Endodermal cell (in vitro differentiated cells): ENCODE measurements around the gene C4BPA. TPM values are rescaled to one million over a fixed set of nuclear protein-coding genes. Genes with fewer than 3 reads are reported as not detected.

ENCODE experiments used
- DNase-seq: peaks from one replicate; pipeline ENCODE4 v3.0.0-alpha.2; 2017
- H3K27ac ChIP-seq: 2 replicates; pipeline ENCODE4 v1.5.1; 2013; ENCODE audit warnings: mild to moderate bottlenecking, low read depth, low read length, moderate library complexity
- H3K27me3 ChIP-seq: 2 replicates; pipeline ENCODE4 v1.6.1; 2013; ENCODE audit warnings: mild to moderate bottlenecking, low read length, moderate library complexity; ENCODE audit not compliant: insufficient read depth, control insufficient read depth, poor library complexity, severe bottlenecking
- H3K36me3 ChIP-seq: 2 replicates; pipeline ENCODE4 v1.7.0; 2013; ENCODE audit warnings: mild to moderate bottlenecking, low read length, moderate library complexity; ENCODE audit not compliant: control insufficient read depth, insufficient read depth
- H3K4me1 ChIP-seq: one replicate; pipeline ENCODE4 v1.7.0; 2013; ENCODE audit warnings: low read length; ENCODE audit not compliant: control insufficient read depth, insufficient read depth
- H3K4me3 ChIP-seq: 2 replicates; pipeline ENCODE4 v1.5.1; 2013; ENCODE audit warnings: mild to moderate bottlenecking, low read length, moderate library complexity
- H3K9ac ChIP-seq: 2 replicates; pipeline ENCODE4 v1.6.1; 2013; ENCODE audit warnings: mild to moderate bottlenecking, low read length, moderate library complexity; ENCODE audit not compliant: poor library complexity, severe bottlenecking; ENCODE audit errors: extremely low read depth
- H3K9me3 ChIP-seq: 2 replicates; pipeline ENCODE4 v1.6.1; 2013; ENCODE audit warnings: mild to moderate bottlenecking, low read length, moderate library complexity; ENCODE audit not compliant: control insufficient read depth
- H3K27ac Mint-ChIP-seq: 2 replicates; pipeline ENCODE4 v1.8.0; 2020; ENCODE audit warnings: mixed read lengths
- H3K27me3 Mint-ChIP-seq: 2 replicates; pipeline ENCODE4 v1.8.0; 2021; ENCODE audit warnings: mild to moderate bottlenecking, mixed read lengths; ENCODE audit not compliant: insufficient read depth
- H3K36me3 Mint-ChIP-seq: 2 replicates; pipeline ENCODE4 v1.8.0; 2020; ENCODE audit warnings: low read depth, mixed read lengths
- H3K4me1 Mint-ChIP-seq: 2 replicates; pipeline ENCODE4 v1.8.0; 2020; ENCODE audit warnings: mixed read lengths
- H3K4me3 Mint-ChIP-seq: 2 replicates; pipeline ENCODE4 v1.8.0; 2020; ENCODE audit warnings: mild to moderate bottlenecking, moderate library complexity, mixed read lengths
- H3K9me3 Mint-ChIP-seq: 2 replicates; pipeline ENCODE4 v1.8.0; 2020; ENCODE audit warnings: mild to moderate bottlenecking, mixed read lengths
- WGBS, 2 experiments: methylation state at CpG; one replicate each; pipeline versions ENCODE4 v1.1.5 to v1.1.7; 2013; ENCODE audit warnings: missing lambda C conversion rate in 2 of 2, mixed read lengths in 1 of 2; ENCODE audit not compliant: insufficient coverage in 1 of 2, insufficient read length in 1 of 2; 5-methylcytosine and 5-hydroxymethylcytosine counted together
- total RNA-seq, 2 donors: library from RNA; stranded (reverse); fragmentation: NEBNext Ultra II Directional in 1 of 2; extraction: Animal tissue kit (Norgen Biotek cat#: 25700) in 1 of 2; gene quantifications; 2 replicates in 1 of 2; 3 replicates in 1 of 2; pipeline ENCODE4 v1.2.1, GENCODE V29; 2021
- TF ChIP-seq, protein P1 (sequence below): fragments of 200-600 bp; sonication (generic); conservative IDR thresholded peaks from 2 replicates; pipeline ENCODE4 v1.5.0; 2021; ENCODE audit warnings: antibody characterized with exemption, mild to moderate bottlenecking

The C4BPA gene
- total RNA-seq, 2 donors from 2014 or later: not detected

DNA sequence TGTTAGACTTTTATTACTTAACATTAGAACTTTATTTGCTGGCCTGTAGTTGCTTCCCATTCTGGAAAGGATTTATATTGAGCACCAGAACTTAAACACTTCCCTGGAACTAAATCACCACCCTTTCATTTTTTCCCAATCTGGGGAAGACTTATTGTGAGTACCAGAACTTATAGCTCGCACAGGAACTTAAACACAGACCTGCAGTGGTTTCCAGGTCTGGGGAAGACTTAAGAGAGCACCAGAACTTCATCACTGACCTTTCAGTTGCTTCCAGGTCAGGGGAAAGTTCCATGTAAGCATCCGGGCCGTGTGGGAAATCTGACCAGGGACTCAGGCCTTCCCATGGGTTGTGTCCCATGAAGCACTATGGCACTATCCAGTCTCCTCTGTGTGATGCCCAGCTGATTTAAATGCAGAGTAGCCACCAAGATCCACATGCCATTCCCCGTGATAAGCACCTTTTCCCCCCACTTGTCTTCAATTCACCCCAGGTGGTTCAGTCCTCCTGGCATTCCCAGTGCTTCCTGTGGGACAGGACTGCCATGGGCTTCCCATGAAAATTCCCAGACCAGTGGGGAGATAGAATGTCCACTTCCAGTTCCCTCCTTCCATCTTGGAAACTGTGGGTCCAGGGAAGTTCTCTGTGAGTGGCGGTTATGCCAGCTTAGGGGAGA lies 48.9 kb downstream of the C4BPA start:
- H3K27ac Mint-ChIP-seq: no peak overlapping the region
- H3K27me3 Mint-ChIP-seq: peaks cover 9% of the 10 kb centered on the region
- DNase-seq: peak; percentile 52
- no peak overlapping the region for H3K4me3 ChIP-seq
- H3K9me3 ChIP-seq: peaks cover 5% of the 10 kb centered on the region
- TF ChIP-seq, protein P1, sequence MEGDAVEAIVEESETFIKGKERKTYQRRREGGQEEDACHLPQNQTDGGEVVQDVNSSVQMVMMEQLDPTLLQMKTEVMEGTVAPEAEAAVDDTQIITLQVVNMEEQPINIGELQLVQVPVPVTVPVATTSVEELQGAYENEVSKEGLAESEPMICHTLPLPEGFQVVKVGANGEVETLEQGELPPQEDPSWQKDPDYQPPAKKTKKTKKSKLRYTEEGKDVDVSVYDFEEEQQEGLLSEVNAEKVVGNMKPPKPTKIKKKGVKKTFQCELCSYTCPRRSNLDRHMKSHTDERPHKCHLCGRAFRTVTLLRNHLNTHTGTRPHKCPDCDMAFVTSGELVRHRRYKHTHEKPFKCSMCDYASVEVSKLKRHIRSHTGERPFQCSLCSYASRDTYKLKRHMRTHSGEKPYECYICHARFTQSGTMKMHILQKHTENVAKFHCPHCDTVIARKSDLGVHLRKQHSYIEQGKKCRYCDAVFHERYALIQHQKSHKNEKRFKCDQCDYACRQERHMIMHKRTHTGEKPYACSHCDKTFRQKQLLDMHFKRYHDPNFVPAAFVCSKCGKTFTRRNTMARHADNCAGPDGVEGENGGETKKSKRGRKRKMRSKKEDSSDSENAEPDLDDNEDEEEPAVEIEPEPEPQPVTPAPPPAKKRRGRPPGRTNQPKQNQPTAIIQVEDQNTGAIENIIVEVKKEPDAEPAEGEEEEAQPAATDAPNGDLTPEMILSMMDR: no peak
- H3K27ac ChIP-seq: no peak overlapping the region
- H3K36me3 ChIP-seq: no peaks in the 10 kb centered on the region
- H3K9ac ChIP-seq: no peak overlapping the region
- H3K4me1 ChIP-seq: no peaks in the 10 kb centered on the region
- 78 to 90% methylated on average over 2 to 5 of the region's 5 CpGs for WGBS, 2 experiments
- no peak overlapping the region for H3K4me3 Mint-ChIP-seq
- no peaks in the 10 kb centered on the region for H3K27me3 ChIP-seq
- H3K9me3 Mint-ChIP-seq: no peaks in the 10 kb centered on the region
- no peaks in the 10 kb centered on the region for H3K36me3 Mint-ChIP-seq
- H3K4me1 Mint-ChIP-seq: no peaks in the 10 kb centered on the region

- Histone ChIP-seq H3K4me1 (no peaks in the 10 kb centered on the region), H3K27me3 (no peaks in the 10 kb centered on the region), H3K36me3 (no peaks in the 10 kb centered on the region), H3K9me3 (peaks cover 5% of the 10 kb centered on the region), H3K27ac (no peak overlapping the region), H3K9ac (no peak overlapping the region), H3K4me3 (no peak overlapping the region)
- Mint-ChIP-seq H3K4me3 (no peak overlapping the region), H3K27ac (no peak overlapping the region), H3K27me3 (peaks cover 10% of the 10 kb centered on the region), H3K9me3 (no peaks in the 10 kb centered on the region), H3K4me1 (no peaks in the 10 kb centered on the region), H3K36me3 (no peaks in the 10 kb centered on the region)
- TF ChIP-seq, protein P1: no peak
- WGBS, 2 experiments: 76 to 100% methylated on average over 2 to 3 of the region's 3 CpGs
- DNase-seq: no peak
Observed at GRCh38 chr1:207155028-207155427, 51.0 kb downstream of the C4BPA start.

GRCh38 chr1:207156095-207156494 lies 52.1 kb downstream of the C4BPA start:
- no peaks in the 10 kb centered on the region for H3K9me3 Mint-ChIP-seq
- no peaks in the 10 kb centered on the region for H3K36me3 Mint-ChIP-seq
- Histone ChIP-seq H3K4me1 (no peaks in the 10 kb centered on the region), H3K36me3 (no peaks in the 10 kb centered on the region), H3K9me3 (peaks cover 5% of the 10 kb centered on the region), H3K27ac (no peak overlapping the region), H3K9ac (no peak overlapping the region), H3K27me3 (no peaks in the 10 kb centered on the region), H3K4me3 (no peak overlapping the region)
- no peak overlapping the region for H3K4me3 Mint-ChIP-seq
- no peak for DNase-seq
- peaks cover 10% of the 10 kb centered on the region for H3K27me3 Mint-ChIP-seq
- TF ChIP-seq, protein P1: no peak
- no peaks in the 10 kb centered on the region for H3K4me1 Mint-ChIP-seq
- H3K27ac Mint-ChIP-seq: no peak overlapping the region
